ENCODE data around the gene DCUN1D4.

DNA sequence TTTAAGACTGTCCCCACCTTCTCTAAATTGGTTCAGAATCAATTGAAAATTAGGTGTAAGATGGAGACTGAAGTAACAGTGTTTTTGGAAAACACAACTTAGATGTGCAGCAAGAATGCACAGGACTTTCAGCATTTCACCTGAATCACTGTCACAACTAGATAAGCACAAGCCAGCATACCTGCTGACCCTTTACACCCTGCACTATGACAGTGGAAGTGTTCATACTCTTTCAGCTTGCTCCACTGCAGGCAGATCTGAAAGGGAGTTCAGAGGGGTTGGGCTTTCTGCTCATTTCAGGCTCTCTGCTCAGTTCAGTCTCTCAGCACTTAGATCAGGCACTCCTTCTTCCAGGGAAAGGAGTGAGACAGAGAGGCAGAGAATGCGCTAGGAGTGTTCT, 22.8 kb downstream of the DCUN1D4 start:
- TF ChIP-seq, protein P1, sequence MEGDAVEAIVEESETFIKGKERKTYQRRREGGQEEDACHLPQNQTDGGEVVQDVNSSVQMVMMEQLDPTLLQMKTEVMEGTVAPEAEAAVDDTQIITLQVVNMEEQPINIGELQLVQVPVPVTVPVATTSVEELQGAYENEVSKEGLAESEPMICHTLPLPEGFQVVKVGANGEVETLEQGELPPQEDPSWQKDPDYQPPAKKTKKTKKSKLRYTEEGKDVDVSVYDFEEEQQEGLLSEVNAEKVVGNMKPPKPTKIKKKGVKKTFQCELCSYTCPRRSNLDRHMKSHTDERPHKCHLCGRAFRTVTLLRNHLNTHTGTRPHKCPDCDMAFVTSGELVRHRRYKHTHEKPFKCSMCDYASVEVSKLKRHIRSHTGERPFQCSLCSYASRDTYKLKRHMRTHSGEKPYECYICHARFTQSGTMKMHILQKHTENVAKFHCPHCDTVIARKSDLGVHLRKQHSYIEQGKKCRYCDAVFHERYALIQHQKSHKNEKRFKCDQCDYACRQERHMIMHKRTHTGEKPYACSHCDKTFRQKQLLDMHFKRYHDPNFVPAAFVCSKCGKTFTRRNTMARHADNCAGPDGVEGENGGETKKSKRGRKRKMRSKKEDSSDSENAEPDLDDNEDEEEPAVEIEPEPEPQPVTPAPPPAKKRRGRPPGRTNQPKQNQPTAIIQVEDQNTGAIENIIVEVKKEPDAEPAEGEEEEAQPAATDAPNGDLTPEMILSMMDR (IDR thresholded peaks at IDR 0.05; ENCODE audit: poor library complexity) = no peak
- TF ChIP-seq EZH2phosphoT487 (IDR thresholded peaks at IDR 0.05; ENCODE audit: low read depth, severe bottlenecking, unreplicated experiment) = no peak
- no peak for TF ChIP-seq EZH2 (IDR thresholded peaks at IDR 0.05; ENCODE audit: borderline replicate concordance)

Measured in hepatocyte (in vitro differentiated cells).